ENCODE results near the gene C2CD4C. TPM values are rescaled to one million over a fixed set of nuclear protein-coding genes. Genes with fewer than 3 reads are reported as not detected.
"Not testable (repeated sequence)": the region's sequence is repeated elsewhere in the genome, so short reads cannot be mapped to it uniquely, and the experiment has no call there.

C2CD4C gene
- total and polyA plus RNA-seq, 2 experiments from 2014 or later: 2.1 to 12.5 TPM

GRCh38 chr19:382578-382977 is 26.4 kb downstream of the C2CD4C start:
- H3F3A ChIP-seq (replicated peaks; ENCODE audit: low read depth); ATAC-seq; H3K4me3 Mint-ChIP-seq; H3K4me3 ChIP-seq; H4K20me1 ChIP-seq (replicated peaks; ENCODE audit: insufficient read depth); H3K9me2 ChIP-seq (ENCODE audit: insufficient read depth); DNase-seq (ENCODE audit: low spot score); H3K36me3 Mint-ChIP-seq (ENCODE audit: low read depth); H3K27ac Mint-ChIP-seq; H2AFZ ChIP-seq; H3K27ac ChIP-seq (ENCODE audit: low read depth); H3K36me3 ChIP-seq (ENCODE audit: insufficient read depth); H3K4me2 ChIP-seq; H3K79me2 ChIP-seq (replicated peaks; ENCODE audit: insufficient read depth); H3K27me3 ChIP-seq (ENCODE audit: insufficient read depth): not testable (repeated sequence)
- peaks cover 20% of the 10 kb centered on the region for H3K27me3 Mint-ChIP-seq (ENCODE audit: insufficient read depth, low read depth, poor library complexity)
- H3K4me1 Mint-ChIP-seq: peaks cover 15% of the 10 kb centered on the region
- peaks cover 16% of the 10 kb centered on the region; the same call in 1 of the 2 replicates for H3K4me1 ChIP-seq (ENCODE audit: insufficient read depth)
- peaks cover 25% of the 10 kb centered on the region for H3K9me3 Mint-ChIP-seq

DNA sequence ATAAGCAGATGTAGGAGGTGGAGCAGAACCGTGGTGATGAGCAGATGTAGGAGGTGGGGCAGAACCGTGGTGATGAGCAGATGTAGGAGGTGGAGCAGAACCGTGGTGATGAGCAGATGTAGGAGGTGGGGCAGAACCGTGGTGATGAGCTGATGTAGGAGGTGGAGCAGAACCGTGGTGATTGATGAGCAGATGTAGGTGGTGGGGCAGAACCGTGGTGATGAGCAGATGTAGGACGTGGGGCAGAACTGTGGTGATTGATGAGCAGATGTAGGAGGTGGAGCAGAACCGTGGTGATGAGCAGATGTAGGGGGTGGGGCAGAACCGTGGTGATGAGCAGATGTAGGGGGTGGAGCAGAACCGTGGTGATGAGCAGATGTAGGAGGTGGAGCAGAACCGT is 27.0 kb downstream of the C2CD4C start:
- H3K4me3 Mint-ChIP-seq; H3K79me2 ChIP-seq (replicated peaks; ENCODE audit: insufficient read depth); ATAC-seq; H3K27me3 ChIP-seq (ENCODE audit: insufficient read depth); H3K27ac ChIP-seq (ENCODE audit: low read depth); H3K36me3 ChIP-seq (ENCODE audit: insufficient read depth); DNase-seq (ENCODE audit: low spot score); H3F3A ChIP-seq (replicated peaks; ENCODE audit: low read depth); H3K27ac Mint-ChIP-seq; H3K4me2 ChIP-seq; H3K36me3 Mint-ChIP-seq (ENCODE audit: low read depth); H3K9me2 ChIP-seq (ENCODE audit: insufficient read depth); H4K20me1 ChIP-seq (replicated peaks; ENCODE audit: insufficient read depth); H3K4me3 ChIP-seq; H2AFZ ChIP-seq: not testable (repeated sequence)
- Mint-ChIP-seq H3K27me3 (ENCODE audit: insufficient read depth, low read depth, poor library complexity) (peaks cover 18% of the 10 kb centered on the region), H3K9me3 (peaks cover 25% of the 10 kb centered on the region), H3K4me1 (peaks cover 11% of the 10 kb centered on the region; the same call in 2 of the 3 replicates)
- H3K4me1 ChIP-seq (ENCODE audit: insufficient read depth): peaks cover 13% of the 10 kb centered on the region; the same call in 1 of the 2 replicates

DNA sequence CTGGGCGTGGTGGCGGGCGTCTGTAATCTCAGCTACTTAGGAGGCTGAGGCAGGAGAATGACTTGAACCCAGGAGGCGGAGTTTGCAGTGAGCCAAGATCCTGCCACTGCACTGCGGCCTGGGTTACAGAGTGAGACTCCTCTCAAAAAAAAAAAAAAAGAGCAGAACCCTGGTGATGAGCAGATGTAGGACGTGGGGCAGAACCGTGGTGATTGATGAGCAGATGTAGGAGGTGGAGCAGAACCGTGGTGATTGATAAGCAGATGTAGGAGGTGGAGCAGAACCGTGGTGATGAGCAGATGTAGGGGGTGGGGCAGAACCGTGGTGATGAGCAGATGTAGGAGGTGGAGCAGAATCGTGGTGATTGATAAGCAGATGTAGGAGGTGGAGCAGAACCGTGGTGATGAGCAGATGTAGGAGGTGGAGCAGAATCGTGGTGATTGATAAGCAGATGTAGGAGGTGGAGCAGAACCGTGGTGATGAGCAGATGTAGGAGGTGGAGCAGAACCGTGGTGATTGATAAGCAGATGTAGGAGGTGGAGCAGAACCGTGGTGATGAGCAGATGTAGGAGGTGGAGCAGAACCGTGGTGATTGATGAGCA is 28.2 kb downstream of the C2CD4C start:
- H4K20me1 ChIP-seq (replicated peaks; ENCODE audit: insufficient read depth); H3K4me1 ChIP-seq (ENCODE audit: insufficient read depth); H3K27ac Mint-ChIP-seq; H3K4me2 ChIP-seq; H3K4me3 ChIP-seq; DNase-seq (ENCODE audit: low spot score); H3K4me3 Mint-ChIP-seq; H3F3A ChIP-seq (replicated peaks; ENCODE audit: low read depth); H3K9me2 ChIP-seq (ENCODE audit: insufficient read depth); H3K27ac ChIP-seq (ENCODE audit: low read depth); H3K27me3 ChIP-seq (ENCODE audit: insufficient read depth); H3K4me1 Mint-ChIP-seq; H3K36me3 ChIP-seq (ENCODE audit: insufficient read depth); H3K36me3 Mint-ChIP-seq (ENCODE audit: low read depth); ATAC-seq; H3K79me2 ChIP-seq (replicated peaks; ENCODE audit: insufficient read depth); H2AFZ ChIP-seq: not testable (repeated sequence)
- H3K9me3 Mint-ChIP-seq: peaks cover 28% of the 10 kb centered on the region
- peaks cover 18% of the 10 kb centered on the region for H3K27me3 Mint-ChIP-seq (ENCODE audit: insufficient read depth, low read depth, poor library complexity)

DNA sequence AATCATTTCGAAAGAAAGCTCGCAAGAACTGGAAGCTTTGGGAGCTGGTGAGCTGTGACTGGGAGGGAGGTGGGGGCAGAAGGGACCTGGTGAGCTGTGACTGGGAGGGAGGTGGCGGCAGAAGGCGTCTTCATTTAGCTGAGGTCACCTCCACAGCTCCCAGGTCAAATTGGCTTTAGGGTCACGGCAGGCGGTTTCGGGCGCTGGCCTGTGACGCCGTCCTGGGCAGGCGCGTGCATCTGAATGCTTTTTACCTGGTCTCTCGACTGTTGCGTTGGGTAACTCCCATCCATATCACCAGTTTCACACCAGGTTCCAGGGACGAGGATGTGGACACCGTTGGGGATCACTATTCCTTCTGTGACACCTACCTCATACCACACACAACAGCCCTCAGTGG is 29.2 kb downstream of the C2CD4C start:
- H3K79me2 ChIP-seq (replicated peaks; ENCODE audit: insufficient read depth): no peaks in the 10 kb centered on the region
- H3K27ac ChIP-seq (ENCODE audit: low read depth): no peak overlapping the region
- TF ChIP-seq ZNF114 (CRISPR knock-in tag; IDR thresholded peaks at IDR 0.05) (no peak), POLR2AphosphoS5 (IDR thresholded peaks at IDR 0.05; ENCODE audit: low read depth) (no peak), EZH2 (IDR thresholded peaks at IDR 0.05; ENCODE audit: low read depth, unreplicated experiment) (no peak), REST (IDR thresholded peaks at IDR 0.05; ENCODE audit: unreplicated experiment) (no peak), CTCF (conservative IDR thresholded peaks at IDR 0.05; ENCODE audit: low read depth in 2 of 2) (no peak)

More for the DNA sequence above, 29.2 kb downstream of the C2CD4C start:
- no peak for DNase-seq (ENCODE audit: low spot score)
- Mint-ChIP-seq H3K4me3 (no peak overlapping the region), H3K36me3 (ENCODE audit: low read depth) (peaks cover 3% of the 10 kb centered on the region; the same call in 2 of the 3 replicates), H3K9me3 (peaks cover 28% of the 10 kb centered on the region), H3K27me3 (ENCODE audit: insufficient read depth, low read depth, poor library complexity) (peaks cover 18% of the 10 kb centered on the region), H3K27ac (no peak overlapping the region), H3K4me1 (peaks cover 4% of the 10 kb centered on the region; the same call in 1 of the 3 replicates)
- H4K20me1 ChIP-seq (replicated peaks; ENCODE audit: insufficient read depth): no peaks in the 10 kb centered on the region
- H3K4me1 ChIP-seq (ENCODE audit: insufficient read depth): 0 out of 2 replicates have a peak, but pooled peaks cover 4% of the 10 kb centered on the region
- no peaks in the 10 kb centered on the region for H3K9me2 ChIP-seq (ENCODE audit: insufficient read depth)
- no peak overlapping the region for H3K4me3 ChIP-seq
- no peak overlapping the region for H3K4me2 ChIP-seq
- no peak for ATAC-seq
- no peaks in the 10 kb centered on the region for H3K27me3 ChIP-seq (ENCODE audit: insufficient read depth)
- no peaks in the 10 kb centered on the region for H3K36me3 ChIP-seq (ENCODE audit: insufficient read depth)
- no peak overlapping the region for H2AFZ ChIP-seq
- H3F3A ChIP-seq (replicated peaks; ENCODE audit: low read depth): no peaks in the 10 kb centered on the region
